ENCODE data around the gene TNP1.

The TNP1 gene

DNA sequence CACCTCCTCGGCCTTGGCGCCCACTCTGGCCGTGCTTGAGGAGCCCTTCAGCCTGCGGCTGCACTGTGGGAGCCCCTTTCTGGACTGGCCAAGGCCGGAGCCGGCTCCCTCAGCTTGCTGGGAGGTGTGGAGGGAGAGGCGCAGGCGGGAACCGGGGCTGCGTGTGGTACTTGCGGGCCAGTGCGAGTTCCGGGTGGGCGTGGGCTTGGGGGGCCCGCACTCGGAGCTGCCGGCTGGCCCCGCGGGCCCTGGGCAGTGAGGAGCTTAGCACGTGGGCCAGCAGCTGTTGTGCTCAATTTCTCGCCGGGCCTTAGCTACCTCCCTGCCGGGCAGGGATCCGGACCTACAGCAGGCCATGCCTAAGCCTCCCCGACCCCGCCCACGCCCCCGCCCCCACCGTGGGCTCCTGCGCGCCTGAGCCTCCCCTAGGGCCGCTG, 25.3 kb upstream of the TNP1 start:
- no peak for ATAC-seq (replicated peaks; ENCODE audit: extremely low read depth, poor library complexity, severe bottlenecking)
- H3K36me3 Mint-ChIP-seq (ENCODE audit: insufficient read depth), result no peaks in the 10 kb centered on the region
- no peak overlapping the region for H3K27ac Mint-ChIP-seq (ENCODE audit: low read depth)
- no peaks in the 10 kb centered on the region for H3K9me3 Mint-ChIP-seq
- H3K4me1 Mint-ChIP-seq, result no peaks in the 10 kb centered on the region
- H3K4me3 Mint-ChIP-seq, result no peak overlapping the region
- DNase-seq (ENCODE audit: low spot score in 2 of 2), result no peak
- H3K27me3 Mint-ChIP-seq, result peaks cover 2% of the 10 kb centered on the region

DNA sequence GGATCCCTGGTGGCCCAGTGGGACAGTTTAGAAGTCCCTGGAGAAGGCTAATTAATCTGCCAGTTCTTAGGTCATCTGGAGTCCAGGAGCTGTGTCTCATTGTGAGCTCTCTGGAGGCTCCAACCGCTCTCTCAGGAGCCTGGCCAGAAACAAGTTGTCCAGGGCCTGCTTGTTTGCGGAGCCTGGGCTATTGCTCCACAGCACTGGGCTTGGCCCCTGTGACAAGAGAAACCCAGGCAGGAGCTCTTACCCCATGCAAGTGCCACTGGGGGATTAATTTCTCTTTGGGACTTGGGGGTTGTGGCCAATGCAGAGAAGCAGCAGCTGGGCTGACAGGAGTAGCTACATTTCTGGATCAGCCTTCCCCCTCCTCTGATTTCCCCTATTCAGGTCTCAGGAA, 24.5 kb upstream of the TNP1 start:
- ATAC-seq (replicated peaks; ENCODE audit: extremely low read depth, poor library complexity, severe bottlenecking), result no peak
- H3K36me3 Mint-ChIP-seq (ENCODE audit: insufficient read depth), result no peaks in the 10 kb centered on the region
- H3K4me1 Mint-ChIP-seq, result no peaks in the 10 kb centered on the region
- no peak for DNase-seq (ENCODE audit: low spot score in 2 of 2)
- H3K9me3 Mint-ChIP-seq, result no peaks in the 10 kb centered on the region
- H3K27ac Mint-ChIP-seq (ENCODE audit: low read depth), result no peak overlapping the region
- no peak overlapping the region for H3K4me3 Mint-ChIP-seq
- H3K27me3 Mint-ChIP-seq, result peaks cover 10% of the 10 kb centered on the region

DNA sequence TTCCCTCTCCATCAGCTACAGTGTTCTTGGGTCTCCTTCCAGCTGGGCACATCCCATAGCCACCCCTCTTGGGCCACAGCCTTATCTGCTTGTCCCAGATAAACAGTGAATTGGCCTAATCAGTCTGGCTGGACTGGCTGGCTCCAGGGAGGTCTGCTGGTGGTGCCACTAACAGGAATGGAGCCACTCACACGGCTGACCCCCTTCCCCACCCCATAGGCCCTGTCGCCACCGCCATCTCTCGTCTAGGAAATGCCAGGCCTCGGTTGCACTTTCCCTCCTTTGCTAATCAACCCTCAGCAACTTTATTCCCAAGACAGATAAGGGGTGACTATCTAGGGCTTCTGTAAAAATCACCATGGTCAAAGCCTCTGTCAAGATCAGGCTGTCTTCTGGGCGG, 23.0 kb upstream of the TNP1 start:
- Mint-ChIP-seq H3K9me3 (no peaks in the 10 kb centered on the region), H3K27me3 (peaks cover 23% of the 10 kb centered on the region), H3K27ac (ENCODE audit: low read depth) (no peak overlapping the region), H3K36me3 (ENCODE audit: insufficient read depth) (no peaks in the 10 kb centered on the region), H3K4me3 (no peak overlapping the region), H3K4me1 (no peaks in the 10 kb centered on the region)
- no peak for DNase-seq (ENCODE audit: low spot score in 2 of 2)
- no peak for ATAC-seq (replicated peaks; ENCODE audit: extremely low read depth, poor library complexity, severe bottlenecking)

DNA sequence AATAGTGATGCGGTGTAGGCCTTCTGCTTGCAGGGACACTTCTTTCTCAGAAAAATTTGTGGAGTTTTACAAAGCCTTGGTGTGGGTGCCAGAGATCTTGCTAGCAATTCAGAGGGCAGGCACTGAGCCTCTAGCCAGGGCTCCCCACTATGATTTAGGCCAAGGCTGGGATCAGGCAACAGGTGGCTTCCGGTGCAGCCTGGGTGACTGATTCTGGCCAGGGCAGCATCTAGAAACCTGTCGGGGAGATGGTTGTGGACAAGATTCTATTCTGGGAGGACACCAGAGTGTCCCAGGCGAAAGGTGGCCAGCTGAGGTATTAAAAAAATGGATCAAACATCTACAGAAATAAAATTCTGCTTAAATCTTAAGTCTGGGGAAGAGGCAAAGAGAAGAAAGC, 21.5 kb upstream of the TNP1 start:
- Mint-ChIP-seq H3K4me1 (no peaks in the 10 kb centered on the region), H3K27me3 (peaks cover 27% of the 10 kb centered on the region)

DNA sequence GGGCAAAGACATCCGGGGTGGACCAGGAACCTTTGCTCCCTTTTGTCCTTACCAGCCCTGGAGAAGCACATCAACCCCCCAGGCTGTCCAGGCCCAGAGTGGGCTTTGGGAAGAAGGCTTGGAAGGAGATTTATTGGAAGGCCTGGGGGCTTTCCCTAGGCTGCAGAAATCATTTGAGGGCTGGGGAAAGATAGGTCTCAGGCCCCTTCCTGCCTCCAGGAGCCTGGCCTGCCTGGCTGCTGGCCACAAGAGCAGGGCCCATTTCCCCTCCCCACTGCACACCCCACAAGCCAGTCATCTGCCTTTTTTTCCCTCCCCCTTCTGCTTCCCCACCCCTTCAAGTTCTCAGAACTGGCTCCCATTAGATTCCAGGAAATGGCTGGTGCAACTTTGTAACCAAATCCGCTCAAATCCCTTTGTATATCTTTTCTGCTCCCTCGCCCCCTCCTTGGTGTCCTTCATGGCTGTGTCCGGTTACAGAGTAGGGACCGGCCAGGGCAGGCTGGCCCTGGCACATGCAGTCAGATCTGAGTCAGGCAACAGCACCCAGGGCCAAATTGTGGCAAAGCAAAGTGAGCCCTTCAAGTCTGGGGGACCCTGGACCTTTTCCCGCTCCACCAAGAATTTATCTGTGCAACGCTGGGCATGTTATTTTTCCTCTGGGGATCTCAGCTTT, 20.8 kb upstream of the TNP1 start:
- Mint-ChIP-seq H3K36me3 (ENCODE audit: insufficient read depth) (no peaks in the 10 kb centered on the region), H3K4me1 (no peaks in the 10 kb centered on the region), H3K9me3 (no peaks in the 10 kb centered on the region), H3K27ac (ENCODE audit: low read depth) (no peak overlapping the region), H3K27me3 (peaks cover 30% of the 10 kb centered on the region), H3K4me3 (no peak overlapping the region)
- no peak for ATAC-seq (replicated peaks; ENCODE audit: extremely low read depth, poor library complexity, severe bottlenecking)
- no peak for DNase-seq (ENCODE audit: low spot score in 2 of 2)

More for the DNA sequence above, 21.5 kb upstream of the TNP1 start:
- Mint-ChIP-seq H3K27ac (ENCODE audit: low read depth) (no peak overlapping the region), H3K9me3 (no peaks in the 10 kb centered on the region), H3K4me3 (no peak overlapping the region), H3K36me3 (ENCODE audit: insufficient read depth) (no peaks in the 10 kb centered on the region)
- DNase-seq (ENCODE audit: low spot score in 2 of 2) (no peak), ATAC-seq (replicated peaks; ENCODE audit: extremely low read depth, poor library complexity, severe bottlenecking) (no peak)

DNA sequence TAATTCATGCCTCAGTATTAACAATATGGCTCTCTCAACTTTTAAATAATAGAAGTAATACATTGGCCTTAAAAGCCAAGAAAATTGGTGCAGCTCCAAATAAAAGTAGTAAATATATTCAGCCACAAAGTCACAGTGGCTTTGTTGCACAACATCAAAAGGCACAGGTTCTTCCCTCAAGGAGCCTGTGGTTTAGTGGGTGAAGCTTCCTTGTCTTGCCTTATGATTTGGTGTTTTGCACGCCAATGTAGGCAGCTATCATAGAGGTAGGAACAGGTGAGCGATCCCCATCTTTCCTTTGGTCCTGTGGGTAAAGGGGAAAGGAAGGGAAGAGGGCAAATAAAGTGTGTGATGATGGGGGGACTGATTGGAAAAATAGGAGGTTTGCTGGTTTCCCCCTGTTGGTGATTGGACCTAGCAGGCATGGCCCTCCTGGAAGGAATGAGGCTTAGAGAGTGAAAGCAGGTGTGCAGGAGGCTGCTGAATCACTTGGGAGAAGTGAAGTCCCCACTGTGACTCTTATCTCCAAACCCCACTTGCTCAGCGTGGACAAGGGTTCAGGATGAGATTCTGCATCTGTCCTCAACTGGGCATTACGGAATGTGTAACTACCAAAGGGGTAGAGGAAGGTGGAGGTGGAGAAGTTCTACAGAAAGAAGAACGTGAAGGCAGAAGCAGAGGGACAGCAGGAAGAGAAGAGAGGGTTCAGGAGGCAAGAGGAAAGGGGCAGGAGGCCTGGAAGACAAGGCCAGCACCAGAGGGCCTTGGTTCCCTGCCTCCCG, 20.1 kb upstream of the TNP1 start:
- ATAC-seq (replicated peaks; ENCODE audit: extremely low read depth, poor library complexity, severe bottlenecking) (no peak), DNase-seq (ENCODE audit: low spot score in 2 of 2) (no peak)
- peaks cover 30% of the 10 kb centered on the region for H3K27me3 Mint-ChIP-seq
- no peak overlapping the region for H3K4me3 Mint-ChIP-seq
- H3K4me1 Mint-ChIP-seq, result no peaks in the 10 kb centered on the region
- H3K27ac Mint-ChIP-seq (ENCODE audit: low read depth), result no peak overlapping the region
- H3K9me3 Mint-ChIP-seq, result no peaks in the 10 kb centered on the region
- no peaks in the 10 kb centered on the region for H3K36me3 Mint-ChIP-seq (ENCODE audit: insufficient read depth)

DNA sequence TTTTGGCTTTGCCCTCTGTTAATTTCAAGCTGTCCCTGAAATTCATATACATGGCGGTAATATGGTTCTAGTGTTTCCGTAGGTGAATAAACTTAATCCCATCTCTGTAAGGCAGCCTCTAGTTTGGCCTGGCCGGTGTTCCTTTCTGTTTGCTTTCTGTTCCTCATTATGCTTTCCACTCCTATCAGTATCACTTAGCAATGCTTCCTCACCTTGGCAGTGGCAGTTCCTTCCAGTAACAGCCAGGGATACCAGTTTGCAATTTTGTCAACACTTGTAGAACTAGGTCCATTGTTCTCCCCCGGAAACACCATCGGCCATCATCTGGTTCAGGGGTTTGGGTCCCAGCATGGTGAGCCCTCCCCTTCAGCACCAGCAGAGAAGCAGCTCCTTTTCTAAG, 18.2 kb upstream of the TNP1 start:
- H3K27me3 Mint-ChIP-seq, result peaks cover 30% of the 10 kb centered on the region
- ATAC-seq (replicated peaks; ENCODE audit: extremely low read depth, poor library complexity, severe bottlenecking), result no peak
- H3K4me1 Mint-ChIP-seq, result no peaks in the 10 kb centered on the region
- no peaks in the 10 kb centered on the region for H3K36me3 Mint-ChIP-seq (ENCODE audit: insufficient read depth)
- no peak for DNase-seq (ENCODE audit: low spot score in 2 of 2)
- H3K9me3 Mint-ChIP-seq, result no peaks in the 10 kb centered on the region
- no peak overlapping the region for H3K4me3 Mint-ChIP-seq
- H3K27ac Mint-ChIP-seq (ENCODE audit: low read depth), result no peak overlapping the region

DNA sequence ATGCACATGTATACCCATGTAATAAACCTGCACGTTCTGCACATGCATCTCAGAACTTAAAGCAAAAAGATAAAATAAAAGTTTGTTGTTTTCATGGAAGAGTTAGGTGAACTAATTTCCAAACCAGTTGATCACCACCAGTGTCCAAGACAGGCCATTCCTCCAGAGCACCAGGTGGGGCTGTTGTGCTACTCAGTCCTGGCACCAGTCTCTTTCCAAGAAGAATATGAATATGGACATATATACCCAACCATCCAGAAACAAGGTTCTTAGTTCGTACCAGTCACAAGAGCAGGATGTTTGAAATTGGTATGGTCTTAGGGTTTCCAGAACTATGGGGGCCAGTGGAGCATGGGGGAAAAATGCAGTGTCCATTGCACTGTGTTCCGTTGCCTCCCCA, 17.2 kb upstream of the TNP1 start:
- H3K9me3 Mint-ChIP-seq, result no peaks in the 10 kb centered on the region
- no peak for DNase-seq (ENCODE audit: low spot score in 2 of 2)
- H3K36me3 Mint-ChIP-seq (ENCODE audit: insufficient read depth), result no peaks in the 10 kb centered on the region
- H3K4me3 Mint-ChIP-seq, result no peak overlapping the region
- no peak for ATAC-seq (replicated peaks; ENCODE audit: extremely low read depth, poor library complexity, severe bottlenecking)
- no peak overlapping the region for H3K27ac Mint-ChIP-seq (ENCODE audit: low read depth)
- H3K4me1 Mint-ChIP-seq, result no peaks in the 10 kb centered on the region
- peaks cover 30% of the 10 kb centered on the region for H3K27me3 Mint-ChIP-seq

DNA sequence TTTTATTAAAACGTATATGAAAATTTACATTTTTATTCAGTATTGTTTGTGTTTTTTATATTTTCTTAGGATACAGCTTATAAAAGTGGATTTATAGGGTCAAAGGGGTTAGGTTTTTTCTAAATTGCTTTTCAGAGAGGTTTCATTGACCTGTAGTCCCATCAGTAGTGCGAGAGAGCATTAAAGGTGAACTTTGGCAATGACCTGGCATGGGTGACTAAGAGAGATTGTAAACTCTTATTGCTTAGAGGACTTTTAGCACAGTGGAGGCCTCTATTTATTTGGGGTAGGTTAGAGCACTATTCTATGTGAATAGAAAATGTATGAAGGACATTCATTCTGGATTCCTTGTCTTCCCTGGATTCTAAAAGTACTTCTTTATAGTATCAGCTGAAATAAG, 16.0 kb upstream of the TNP1 start:
- Mint-ChIP-seq H3K9me3 (no peaks in the 10 kb centered on the region), H3K4me3 (no peak overlapping the region), H3K27ac (ENCODE audit: low read depth) (no peak overlapping the region), H3K27me3 (peaks cover 30% of the 10 kb centered on the region), H3K36me3 (ENCODE audit: insufficient read depth) (no peaks in the 10 kb centered on the region), H3K4me1 (no peaks in the 10 kb centered on the region)
- ATAC-seq (replicated peaks; ENCODE audit: extremely low read depth, poor library complexity, severe bottlenecking) (no peak), DNase-seq (ENCODE audit: low spot score in 2 of 2) (no peak)

DNA sequence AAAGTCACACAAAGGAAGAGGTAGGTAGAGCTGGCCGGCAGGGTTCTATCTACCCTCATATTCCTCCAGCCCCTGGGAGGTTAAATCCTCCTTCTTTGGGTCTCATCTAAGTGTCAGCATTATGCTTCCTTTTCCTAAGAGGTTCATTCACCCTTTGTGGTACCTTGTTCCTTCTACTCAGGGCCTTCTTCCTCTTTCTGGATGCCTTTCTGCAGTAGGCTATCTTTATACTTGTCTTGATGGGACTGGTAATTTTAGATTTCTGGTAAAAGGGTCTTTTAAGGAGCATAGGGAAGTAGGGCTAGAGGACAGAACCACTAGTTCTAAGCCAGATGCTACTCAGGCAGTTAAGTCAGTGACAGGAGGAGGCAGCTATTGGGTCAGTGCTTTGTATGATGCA, 13.7 kb upstream of the TNP1 start:
- ATAC-seq (replicated peaks; ENCODE audit: extremely low read depth, poor library complexity, severe bottlenecking) (no peak), DNase-seq (ENCODE audit: low spot score in 2 of 2) (no peak)
- Mint-ChIP-seq H3K27me3 (peaks cover 12% of the 10 kb centered on the region), H3K36me3 (ENCODE audit: insufficient read depth) (no peaks in the 10 kb centered on the region), H3K4me1 (no peaks in the 10 kb centered on the region), H3K4me3 (no peak overlapping the region), H3K9me3 (no peaks in the 10 kb centered on the region), H3K27ac (ENCODE audit: low read depth) (no peak overlapping the region)

DNA sequence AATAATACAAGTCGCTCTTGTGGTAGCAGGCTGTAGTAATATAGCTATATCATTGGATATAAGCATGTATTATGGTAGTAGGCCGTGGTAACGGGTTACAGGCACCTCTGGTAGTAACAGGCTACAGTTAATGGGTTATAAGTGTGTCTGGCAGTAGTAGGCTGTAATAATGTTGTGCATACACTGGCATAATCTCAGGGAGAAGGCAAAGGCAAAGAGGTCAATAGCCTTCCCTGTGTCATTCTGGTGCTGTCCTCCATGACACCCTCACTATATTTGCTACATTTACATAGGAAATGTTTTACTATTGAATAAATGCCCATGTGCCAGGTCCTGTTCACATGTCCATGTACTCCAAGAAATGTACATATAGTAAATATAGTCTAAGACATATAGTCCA, 12.8 kb upstream of the TNP1 start:
- Mint-ChIP-seq H3K9me3 (no peaks in the 10 kb centered on the region), H3K4me3 (no peak overlapping the region), H3K36me3 (ENCODE audit: insufficient read depth) (no peaks in the 10 kb centered on the region), H3K27me3 (peaks cover 6% of the 10 kb centered on the region), H3K4me1 (no peaks in the 10 kb centered on the region), H3K27ac (ENCODE audit: low read depth) (no peak overlapping the region)
- ATAC-seq (replicated peaks; ENCODE audit: extremely low read depth, poor library complexity, severe bottlenecking) (no peak), DNase-seq (ENCODE audit: low spot score in 2 of 2) (no peak)

DNA sequence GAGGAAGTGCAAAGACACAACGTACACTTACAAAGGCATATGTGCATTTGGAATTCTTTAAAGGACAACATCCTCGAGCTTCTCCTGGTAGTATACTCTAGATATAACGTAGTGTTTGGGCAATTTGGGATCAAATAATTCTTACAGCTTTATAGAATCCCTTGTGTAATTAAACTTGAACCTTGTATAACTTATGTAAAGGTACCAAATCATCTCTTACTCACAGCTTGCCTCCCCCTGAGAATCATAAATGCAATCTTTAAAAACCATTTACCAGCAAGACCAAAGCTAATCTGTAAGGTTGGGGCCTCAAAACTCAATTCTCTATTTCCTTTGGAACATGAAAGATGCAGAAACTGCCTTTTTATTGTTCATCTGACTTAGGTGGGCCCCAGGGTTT, 12.2 kb upstream of the TNP1 start:
- H3K27ac Mint-ChIP-seq (ENCODE audit: low read depth), result no peak overlapping the region

DNA sequence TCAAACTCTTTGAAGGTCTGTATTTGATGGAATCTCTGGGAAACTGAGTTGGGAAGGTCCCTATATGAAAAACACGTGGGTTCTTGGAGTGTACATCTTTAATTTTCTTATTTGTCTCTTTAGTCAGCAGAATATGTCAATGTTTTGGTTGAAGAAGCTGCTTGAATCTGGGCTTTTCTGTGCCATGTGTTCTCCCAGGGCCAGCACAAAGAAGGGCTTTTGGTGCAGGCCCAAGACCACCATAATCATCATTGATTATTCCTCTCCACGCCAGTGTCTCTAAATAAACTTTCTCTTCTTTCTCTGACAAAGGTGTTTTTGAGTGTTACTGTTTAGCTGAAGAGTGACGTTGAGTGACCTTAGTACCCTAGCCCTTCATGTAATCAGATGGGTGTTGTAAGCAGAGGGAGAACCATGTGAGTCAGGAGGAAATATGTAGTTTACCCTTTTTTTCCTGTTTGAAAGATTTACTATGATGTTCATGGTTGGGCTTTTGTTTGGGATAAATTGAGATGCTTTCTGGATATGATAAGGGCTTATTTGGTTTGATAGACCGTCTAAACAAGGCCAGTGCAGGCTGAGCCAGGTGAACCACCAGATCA, 11.6 kb upstream of the TNP1 start:
- DNase-seq (ENCODE audit: low spot score in 2 of 2) (no peak), ATAC-seq (replicated peaks; ENCODE audit: extremely low read depth, poor library complexity, severe bottlenecking) (no peak)
- Mint-ChIP-seq H3K27me3 (peaks cover 3% of the 10 kb centered on the region), H3K4me3 (no peak overlapping the region), H3K36me3 (ENCODE audit: insufficient read depth) (no peaks in the 10 kb centered on the region), H3K27ac (ENCODE audit: low read depth) (no peak overlapping the region), H3K4me1 (peaks cover 4% of the 10 kb centered on the region), H3K9me3 (no peaks in the 10 kb centered on the region)

More for the DNA sequence above, 12.2 kb upstream of the TNP1 start:
- no peaks in the 10 kb centered on the region for H3K4me1 Mint-ChIP-seq
- DNase-seq (ENCODE audit: low spot score in 2 of 2), result no peak
- no peaks in the 10 kb centered on the region for H3K9me3 Mint-ChIP-seq
- H3K36me3 Mint-ChIP-seq (ENCODE audit: insufficient read depth), result no peaks in the 10 kb centered on the region
- H3K4me3 Mint-ChIP-seq, result no peak overlapping the region
- peaks cover 6% of the 10 kb centered on the region for H3K27me3 Mint-ChIP-seq
- no peak for ATAC-seq (replicated peaks; ENCODE audit: extremely low read depth, poor library complexity, severe bottlenecking)
